PFSK-1 (cell line): ENCODE results near the gene DHRS7.

ENCODE experiments used
- FOXP2 ChIP-seq: optimal IDR thresholded peaks from 2 replicates; pipeline ENCODE3; 2011; ENCODE audit warnings: borderline replicate concordance, control low read depth, inconsistent platforms; ENCODE audit not compliant: insufficient read depth; ENCODE audit errors: extremely low read length, extremely low read depth
- POLR2AphosphoS5 ChIP-seq: IDR thresholded peaks from 2 replicates; pipeline ENCODE4 v1.6.1; 2012; ENCODE audit warnings: low read depth, mild to moderate bottlenecking, control low read depth, low read length, moderate library complexity
- SIN3A ChIP-seq: IDR thresholded peaks from 2 replicates; pipeline ENCODE4 v1.6.1; 2012; ENCODE audit warnings: mild to moderate bottlenecking, low read length, moderate library complexity, borderline replicate concordance; ENCODE audit not compliant: insufficient read depth
- TAF1 ChIP-seq: IDR thresholded peaks from 2 replicates; pipeline ENCODE4 v1.6.1; 2012; ENCODE audit warnings: low read length, control low read depth, borderline replicate concordance; ENCODE audit not compliant: insufficient read depth
- TF ChIP-seq, protein P1 (sequence below), 2 experiments: IDR thresholded peaks; 2 replicates each; pipeline versions ENCODE4 v1.6.1 to v1.8.0; 2011 to 2012; ENCODE audit warnings: low read depth in 2 of 2, low read length in 2 of 2, control low read depth in 1 of 2, inconsistent platforms in 1 of 2, mild to moderate bottlenecking in 1 of 2, moderate library complexity in 1 of 2; ENCODE audit not compliant: insufficient read depth in 1 of 2

The DHRS7 gene

GRCh38 chr14:60164404-60164711 lies 840 bp downstream of the DHRS7 start:
- TF ChIP-seq FOXP2 (no peak), TAF1 (no peak), POLR2AphosphoS5 (no peak)
- TF ChIP-seq, protein P1, sequence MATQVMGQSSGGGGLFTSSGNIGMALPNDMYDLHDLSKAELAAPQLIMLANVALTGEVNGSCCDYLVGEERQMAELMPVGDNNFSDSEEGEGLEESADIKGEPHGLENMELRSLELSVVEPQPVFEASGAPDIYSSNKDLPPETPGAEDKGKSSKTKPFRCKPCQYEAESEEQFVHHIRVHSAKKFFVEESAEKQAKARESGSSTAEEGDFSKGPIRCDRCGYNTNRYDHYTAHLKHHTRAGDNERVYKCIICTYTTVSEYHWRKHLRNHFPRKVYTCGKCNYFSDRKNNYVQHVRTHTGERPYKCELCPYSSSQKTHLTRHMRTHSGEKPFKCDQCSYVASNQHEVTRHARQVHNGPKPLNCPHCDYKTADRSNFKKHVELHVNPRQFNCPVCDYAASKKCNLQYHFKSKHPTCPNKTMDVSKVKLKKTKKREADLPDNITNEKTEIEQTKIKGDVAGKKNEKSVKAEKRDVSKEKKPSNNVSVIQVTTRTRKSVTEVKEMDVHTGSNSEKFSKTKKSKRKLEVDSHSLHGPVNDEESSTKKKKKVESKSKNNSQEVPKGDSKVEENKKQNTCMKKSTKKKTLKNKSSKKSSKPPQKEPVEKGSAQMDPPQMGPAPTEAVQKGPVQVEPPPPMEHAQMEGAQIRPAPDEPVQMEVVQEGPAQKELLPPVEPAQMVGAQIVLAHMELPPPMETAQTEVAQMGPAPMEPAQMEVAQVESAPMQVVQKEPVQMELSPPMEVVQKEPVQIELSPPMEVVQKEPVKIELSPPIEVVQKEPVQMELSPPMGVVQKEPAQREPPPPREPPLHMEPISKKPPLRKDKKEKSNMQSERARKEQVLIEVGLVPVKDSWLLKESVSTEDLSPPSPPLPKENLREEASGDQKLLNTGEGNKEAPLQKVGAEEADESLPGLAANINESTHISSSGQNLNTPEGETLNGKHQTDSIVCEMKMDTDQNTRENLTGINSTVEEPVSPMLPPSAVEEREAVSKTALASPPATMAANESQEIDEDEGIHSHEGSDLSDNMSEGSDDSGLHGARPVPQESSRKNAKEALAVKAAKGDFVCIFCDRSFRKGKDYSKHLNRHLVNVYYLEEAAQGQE (IDR thresholded peaks at IDR 0.05; ENCODE audit: insufficient read depth in 1 of 2, low read depth in 2 of 2, low read length in 2 of 2) = no peak

GRCh38 chr14:60163693-60164092 lies 1.5 kb downstream of the DHRS7 start:
- TF ChIP-seq SIN3A (no peak), TAF1 (no peak), POLR2AphosphoS5 (no peak), FOXP2 (no peak)
- TF ChIP-seq, protein P1 (IDR thresholded peaks at IDR 0.05; ENCODE audit: insufficient read depth in 1 of 2, low read depth in 2 of 2, low read length in 2 of 2) = no peak

DNA sequence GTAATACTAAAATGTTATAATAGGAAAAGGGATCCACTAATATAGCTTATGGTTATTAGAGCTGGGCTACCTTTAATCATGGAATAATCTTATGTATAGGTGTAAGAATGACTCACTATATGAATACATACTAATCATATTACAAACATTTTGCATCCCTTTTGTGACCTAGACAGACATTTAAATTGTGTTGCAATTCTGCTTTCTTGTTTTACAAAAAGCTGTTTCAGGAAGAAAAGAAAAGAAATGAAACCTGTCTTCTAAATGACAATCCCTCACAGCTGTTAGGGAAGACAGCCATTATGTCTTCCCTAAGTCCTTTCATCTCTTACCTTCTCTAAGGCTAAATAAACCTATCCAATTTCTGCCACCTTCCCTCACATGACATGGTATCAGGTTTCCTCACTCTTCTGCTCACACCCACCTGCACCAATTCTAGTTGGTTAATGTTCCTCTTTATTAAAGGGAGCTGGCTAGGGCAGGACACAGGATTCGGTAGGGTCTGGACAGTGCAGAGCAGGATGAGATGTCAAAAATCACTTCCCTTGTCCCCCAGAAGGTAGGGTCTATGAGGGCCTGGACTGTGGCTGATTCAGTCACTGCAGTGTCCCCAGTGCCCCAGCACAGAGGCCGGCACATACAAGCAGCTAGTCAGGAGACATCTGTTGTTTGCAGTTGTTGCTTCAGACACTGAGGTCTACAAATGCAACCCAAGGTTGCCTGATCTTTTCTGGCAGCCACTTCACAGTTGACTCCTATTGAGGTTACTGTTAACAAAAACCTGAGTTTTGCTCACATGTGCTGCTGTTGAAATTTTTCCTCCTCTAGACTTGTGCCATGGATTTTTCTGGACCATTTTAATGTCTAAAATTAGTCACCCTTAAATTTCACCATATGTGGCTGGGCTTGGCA lies 3.7 kb downstream of the DHRS7 start:
- no peak for TF ChIP-seq POLR2AphosphoS5
- no peak for TF ChIP-seq TAF1
- TF ChIP-seq FOXP2 = no peak
- no peak for TF ChIP-seq SIN3A
- TF ChIP-seq, protein P1 (IDR thresholded peaks at IDR 0.05; ENCODE audit: insufficient read depth in 1 of 2, low read depth in 2 of 2, low read length in 2 of 2) = no peak

- TF ChIP-seq POLR2AphosphoS5 (no peak), FOXP2 (no peak), SIN3A (no peak), TAF1 (no peak)
- TF ChIP-seq, protein P1 (IDR thresholded peaks at IDR 0.05; ENCODE audit: insufficient read depth in 1 of 2, low read depth in 2 of 2, low read length in 2 of 2) = no peak
These were observed 4.8 kb downstream of the DHRS7 start for GRCh38 chr14:60160422-60160821.
